KMS-11 (cell line): ENCODE data around the gene LYST.

Experiments
- H2AFZ ChIP-seq: fragments of 200-600 bp; sonication (generic); 2 replicates; pipeline ENCODE4 v1.6.1; 2016; ENCODE audit warnings: antibody characterized with exemption, mixed run types, low read depth
- H3K27ac ChIP-seq: fragments of 200-600 bp; sonication (generic); 2 replicates; pipeline ENCODE4 v1.6.1; 2016; ENCODE audit warnings: mild to moderate bottlenecking, mixed run types
- H3K27me3 ChIP-seq: fragments of 200-600 bp; sonication (generic); 2 replicates; pipeline ENCODE4 v1.6.1; 2017; ENCODE audit warnings: mild to moderate bottlenecking, low read depth, mixed run types, moderate library complexity; ENCODE audit not compliant: insufficient read depth
- H3K36me3 ChIP-seq: fragments of 200-600 bp; sonication (generic); 2 replicates; pipeline ENCODE4 v1.6.1; 2017; ENCODE audit warnings: mild to moderate bottlenecking, mixed run types; ENCODE audit not compliant: insufficient read depth
- H3K4me1 ChIP-seq: fragments of 200-600 bp; sonication (generic); 2 replicates; pipeline ENCODE4 v1.6.1; 2016; ENCODE audit warnings: mild to moderate bottlenecking, low read depth, mixed run types; ENCODE audit not compliant: poor library complexity, severe bottlenecking
- H3K4me2 ChIP-seq: fragments of 200-600 bp; sonication (generic); 2 replicates; pipeline ENCODE4 v1.7.0; 2016; ENCODE audit warnings: mild to moderate bottlenecking, mixed run types
- H3K4me3 ChIP-seq: fragments of 200-600 bp; sonication (generic); IDR thresholded peaks from 2 replicates; pipeline ENCODE4 v1.6.1; 2017; ENCODE audit warnings: low read depth, low read length, mixed read lengths; ENCODE audit not compliant: insufficient read depth
- H3K79me2 ChIP-seq: fragments of 200-600 bp; sonication (generic); 2 replicates; pipeline ENCODE4 v1.6.1; 2016; ENCODE audit warnings: low read depth, mixed run types; ENCODE audit not compliant: insufficient read depth
- H3K9ac ChIP-seq: fragments of 200-600 bp; sonication (generic); 2 replicates; pipeline ENCODE4 v1.6.1; 2016; ENCODE audit warnings: mild to moderate bottlenecking, mixed run types
- H4K20me1 ChIP-seq: fragments of 200-600 bp; sonication (generic); 2 replicates; pipeline ENCODE4 v1.6.1; 2016; ENCODE audit warnings: mild to moderate bottlenecking, mixed run types; ENCODE audit not compliant: insufficient read depth
- TF ChIP-seq, protein P1 (sequence below): fragments of 200-600 bp; sonication (generic); conservative IDR thresholded peaks from 2 replicates; pipeline ENCODE4 v1.6.1; 2017; ENCODE audit warnings: low read depth, mild to moderate bottlenecking, antibody characterized with exemption, low read length, moderate library complexity, mixed read lengths

Gene LYST

DNA sequence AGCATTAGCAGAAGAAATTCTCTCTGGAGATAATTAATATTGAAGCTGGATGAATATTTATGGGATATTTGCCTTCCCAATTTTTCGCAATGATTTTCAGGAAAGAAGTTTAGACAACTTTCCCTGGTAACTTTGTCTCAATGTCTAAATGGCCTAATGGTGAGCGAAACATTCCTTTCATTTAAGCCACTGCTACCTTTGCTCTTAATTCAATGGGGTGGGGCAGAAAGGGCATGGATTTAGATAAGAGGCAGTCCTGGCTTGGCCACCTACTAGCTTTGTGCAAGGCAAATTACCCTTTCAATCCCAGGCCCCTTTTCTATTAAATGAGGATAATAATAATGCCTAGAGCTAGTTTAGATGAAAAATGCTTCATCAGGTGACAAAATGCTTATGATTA is 27.1 kb upstream of the LYST start:
- TF ChIP-seq, protein P1, sequence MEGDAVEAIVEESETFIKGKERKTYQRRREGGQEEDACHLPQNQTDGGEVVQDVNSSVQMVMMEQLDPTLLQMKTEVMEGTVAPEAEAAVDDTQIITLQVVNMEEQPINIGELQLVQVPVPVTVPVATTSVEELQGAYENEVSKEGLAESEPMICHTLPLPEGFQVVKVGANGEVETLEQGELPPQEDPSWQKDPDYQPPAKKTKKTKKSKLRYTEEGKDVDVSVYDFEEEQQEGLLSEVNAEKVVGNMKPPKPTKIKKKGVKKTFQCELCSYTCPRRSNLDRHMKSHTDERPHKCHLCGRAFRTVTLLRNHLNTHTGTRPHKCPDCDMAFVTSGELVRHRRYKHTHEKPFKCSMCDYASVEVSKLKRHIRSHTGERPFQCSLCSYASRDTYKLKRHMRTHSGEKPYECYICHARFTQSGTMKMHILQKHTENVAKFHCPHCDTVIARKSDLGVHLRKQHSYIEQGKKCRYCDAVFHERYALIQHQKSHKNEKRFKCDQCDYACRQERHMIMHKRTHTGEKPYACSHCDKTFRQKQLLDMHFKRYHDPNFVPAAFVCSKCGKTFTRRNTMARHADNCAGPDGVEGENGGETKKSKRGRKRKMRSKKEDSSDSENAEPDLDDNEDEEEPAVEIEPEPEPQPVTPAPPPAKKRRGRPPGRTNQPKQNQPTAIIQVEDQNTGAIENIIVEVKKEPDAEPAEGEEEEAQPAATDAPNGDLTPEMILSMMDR, result no peak
- H3K9ac ChIP-seq, result no peak overlapping the region
- H3K4me1 ChIP-seq, result peaks cover 1% of the 10 kb centered on the region
- no peaks in the 10 kb centered on the region for H3K27me3 ChIP-seq
- H3K4me3 ChIP-seq, result no peak overlapping the region
- no peak overlapping the region for H3K27ac ChIP-seq
- no peak overlapping the region for H3K4me2 ChIP-seq
- no peaks in the 10 kb centered on the region for H3K36me3 ChIP-seq
- no peaks in the 10 kb centered on the region for H3K79me2 ChIP-seq
- no peak overlapping the region for H2AFZ ChIP-seq
- no peaks in the 10 kb centered on the region for H4K20me1 ChIP-seq

DNA sequence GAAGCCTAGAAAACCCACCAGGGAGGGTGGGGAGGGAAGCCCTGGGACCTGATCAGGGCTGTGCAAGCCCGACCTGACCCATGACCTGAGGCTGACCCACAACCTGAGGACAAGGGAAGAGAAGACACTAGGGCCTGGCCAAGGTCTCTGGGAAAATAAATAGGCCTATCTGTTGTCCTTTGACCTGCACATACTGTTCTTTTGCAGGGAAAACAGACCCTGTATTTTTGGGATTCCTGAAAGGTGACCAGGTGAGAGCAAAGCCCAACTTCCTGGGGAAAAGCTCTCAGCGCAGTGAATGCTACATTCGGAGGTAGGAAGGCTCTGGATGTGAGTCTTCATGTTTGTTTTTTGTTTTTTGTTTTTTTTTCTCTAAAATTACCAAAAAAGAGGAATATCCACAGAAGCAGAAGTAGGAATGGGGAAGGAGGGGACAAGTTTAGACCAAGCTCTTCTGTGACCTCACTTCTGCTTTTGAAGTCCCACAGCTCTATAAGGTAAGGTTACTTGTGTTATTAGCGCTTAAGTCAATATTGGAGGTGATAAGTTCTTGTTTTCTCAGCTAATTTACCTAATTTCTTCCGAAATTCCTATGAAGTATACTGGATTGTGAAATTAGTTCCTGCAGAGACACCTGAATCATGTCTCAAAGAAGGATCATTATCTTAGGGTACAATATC is 26.2 kb upstream of the LYST start:
- H2AFZ ChIP-seq, result no peak overlapping the region
- H3K4me2 ChIP-seq, result no peak overlapping the region
- TF ChIP-seq, protein P1, result no peak
- H3K27me3 ChIP-seq, result no peaks in the 10 kb centered on the region
- no peaks in the 10 kb centered on the region for H4K20me1 ChIP-seq
- no peaks in the 10 kb centered on the region for H3K79me2 ChIP-seq
- no peaks in the 10 kb centered on the region for H3K36me3 ChIP-seq
- no peak overlapping the region for H3K27ac ChIP-seq
- no peak overlapping the region for H3K4me3 ChIP-seq
- no peak overlapping the region for H3K9ac ChIP-seq
- peaks cover 8% of the 10 kb centered on the region for H3K4me1 ChIP-seq

DNA sequence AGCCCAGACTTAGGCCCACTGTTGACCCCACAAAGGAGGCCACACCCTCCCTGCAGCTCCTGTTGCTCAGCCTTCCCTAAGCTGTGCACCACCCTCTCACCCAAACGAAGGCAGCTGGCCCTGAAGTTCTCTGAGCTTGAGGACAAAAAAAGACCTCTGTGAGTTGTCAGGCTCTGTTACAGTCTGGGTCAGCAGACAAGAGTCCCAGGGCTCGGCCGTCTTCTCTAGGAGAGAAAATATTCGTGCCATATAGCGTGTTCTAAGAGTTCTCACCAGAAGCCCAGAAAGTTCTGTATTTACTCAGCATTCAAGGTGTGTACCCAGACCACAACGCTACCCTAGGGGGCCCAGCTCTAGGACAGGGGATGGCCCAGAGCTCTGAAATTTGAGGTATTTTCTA is 25.5 kb upstream of the LYST start:
- Histone ChIP-seq H3K4me3 (no peak overlapping the region), H3K79me2 (no peaks in the 10 kb centered on the region), H3K27ac (no peak overlapping the region), H3K36me3 (no peaks in the 10 kb centered on the region), H3K27me3 (no peaks in the 10 kb centered on the region), H3K4me2 (no peak overlapping the region), H2AFZ (no peak overlapping the region), H3K4me1 (peaks cover 14% of the 10 kb centered on the region), H4K20me1 (no peaks in the 10 kb centered on the region), H3K9ac (no peak overlapping the region)
- TF ChIP-seq, protein P1, result no peak

DNA sequence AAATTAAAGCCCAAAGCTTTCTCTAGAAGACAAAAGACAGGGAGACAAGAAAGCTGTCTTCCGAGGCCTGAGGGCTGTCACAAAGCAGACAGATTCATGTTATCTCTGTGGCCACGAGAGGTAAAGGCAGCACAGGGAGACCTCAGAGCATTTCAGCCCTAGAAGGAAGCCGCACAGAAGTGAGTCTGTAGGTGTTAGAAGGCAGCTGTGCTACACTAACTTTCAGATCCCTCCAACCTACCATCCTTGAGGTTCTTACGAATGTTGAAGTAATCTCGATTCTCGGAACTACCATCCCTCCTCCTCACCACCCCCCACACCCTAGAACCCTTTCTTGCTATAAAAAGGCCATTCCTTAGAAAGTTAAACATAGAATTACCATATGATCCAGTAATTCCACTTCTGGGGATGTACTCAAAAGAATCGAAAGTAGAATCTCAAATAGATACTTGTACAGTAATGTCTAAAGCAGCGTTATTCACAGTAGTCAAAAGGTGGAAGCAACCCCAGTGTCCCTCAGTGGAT is 21.5 kb upstream of the LYST start:
- Histone ChIP-seq H3K4me1 (peaks cover 18% of the 10 kb centered on the region), H3K9ac (no peak overlapping the region), H3K27ac (peak overlapping the region; percentile 43; the same call in 1 of the 2 replicates), H3K4me3 (no peak overlapping the region), H3K27me3 (no peaks in the 10 kb centered on the region), H3K79me2 (no peaks in the 10 kb centered on the region), H4K20me1 (no peaks in the 10 kb centered on the region), H2AFZ (peak overlapping the region; percentile 27; the same call in 1 of the 2 replicates), H3K4me2 (peak overlapping the region; percentile 41), H3K36me3 (no peaks in the 10 kb centered on the region)
- TF ChIP-seq, protein P1, result no peak
